ENCODE data around the gene CNTNAP2. TPM values are rescaled to one million over a fixed set of nuclear protein-coding genes. Genes with fewer than 3 reads are reported as not detected.
"Not testable (repeated sequence)": the region's sequence is repeated elsewhere in the genome, so short reads cannot be mapped to it uniquely, and the experiment has no call there.

CNTNAP2 gene
- total RNA-seq, 6 experiments from 2014 or later: 0.07 to 0.13 (median 0.12) TPM; not detected in 3

DNA sequence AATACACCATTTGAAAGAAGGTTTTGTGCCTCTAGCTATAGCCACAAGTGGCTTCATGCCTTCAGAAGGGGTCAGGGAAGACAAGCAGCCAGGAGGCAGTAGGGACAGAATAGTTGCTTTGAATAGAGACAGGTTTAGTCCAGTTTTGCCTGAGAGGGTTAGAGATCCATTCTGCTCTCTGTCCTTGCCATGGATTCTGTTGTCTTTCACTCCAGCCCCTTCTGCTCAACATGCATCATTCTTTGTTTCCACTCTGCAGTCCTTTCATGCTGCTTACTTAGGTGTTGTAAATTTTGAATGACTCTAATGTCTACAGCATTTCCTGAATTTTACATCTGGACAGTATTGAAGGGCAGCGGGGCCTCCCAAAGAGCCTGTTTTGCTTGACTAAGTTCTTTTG lies 60.3 kb downstream of the CNTNAP2 start:
- TF ChIP-seq, protein P1, sequence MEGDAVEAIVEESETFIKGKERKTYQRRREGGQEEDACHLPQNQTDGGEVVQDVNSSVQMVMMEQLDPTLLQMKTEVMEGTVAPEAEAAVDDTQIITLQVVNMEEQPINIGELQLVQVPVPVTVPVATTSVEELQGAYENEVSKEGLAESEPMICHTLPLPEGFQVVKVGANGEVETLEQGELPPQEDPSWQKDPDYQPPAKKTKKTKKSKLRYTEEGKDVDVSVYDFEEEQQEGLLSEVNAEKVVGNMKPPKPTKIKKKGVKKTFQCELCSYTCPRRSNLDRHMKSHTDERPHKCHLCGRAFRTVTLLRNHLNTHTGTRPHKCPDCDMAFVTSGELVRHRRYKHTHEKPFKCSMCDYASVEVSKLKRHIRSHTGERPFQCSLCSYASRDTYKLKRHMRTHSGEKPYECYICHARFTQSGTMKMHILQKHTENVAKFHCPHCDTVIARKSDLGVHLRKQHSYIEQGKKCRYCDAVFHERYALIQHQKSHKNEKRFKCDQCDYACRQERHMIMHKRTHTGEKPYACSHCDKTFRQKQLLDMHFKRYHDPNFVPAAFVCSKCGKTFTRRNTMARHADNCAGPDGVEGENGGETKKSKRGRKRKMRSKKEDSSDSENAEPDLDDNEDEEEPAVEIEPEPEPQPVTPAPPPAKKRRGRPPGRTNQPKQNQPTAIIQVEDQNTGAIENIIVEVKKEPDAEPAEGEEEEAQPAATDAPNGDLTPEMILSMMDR (IDR thresholded peaks at IDR 0.05): no peak

DNA sequence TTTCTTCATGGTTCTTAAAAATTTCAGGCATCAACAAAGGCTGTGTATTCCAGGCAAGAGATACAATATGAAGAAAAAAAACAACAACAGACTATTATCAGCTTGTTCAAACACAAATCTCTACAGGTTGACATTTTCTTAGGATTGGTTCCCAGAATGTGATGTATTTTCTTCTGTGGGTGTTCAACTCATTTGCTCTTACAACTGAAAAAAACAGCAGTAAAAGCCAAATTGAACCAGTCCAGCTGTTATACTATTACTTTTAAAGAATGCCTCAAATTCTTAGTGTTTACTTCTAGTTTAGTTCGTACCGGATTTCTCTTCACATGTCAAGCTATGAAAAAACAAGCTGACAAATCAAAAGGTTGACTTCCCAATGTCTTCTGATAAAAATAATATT lies 60.7 kb downstream of the CNTNAP2 start:
- Mint-ChIP-seq H3K4me1 (ENCODE audit: low read depth) (no peaks in the 10 kb centered on the region), H3K27ac (no peak overlapping the region), H3K4me3 (no peak overlapping the region), H3K9me3 (peaks cover 35% of the 10 kb centered on the region), H3K27me3 (ENCODE audit: insufficient read depth) (no peaks in the 10 kb centered on the region), H3K36me3 (ENCODE audit: low read depth) (no peaks in the 10 kb centered on the region)
- TF ChIP-seq, protein P1 (IDR thresholded peaks at IDR 0.05): no peak
- DNase-seq: no peak

More for the DNA sequence above, 60.3 kb downstream of the CNTNAP2 start:
- Mint-ChIP-seq H3K27ac (no peak overlapping the region), H3K27me3 (ENCODE audit: insufficient read depth) (no peaks in the 10 kb centered on the region), H3K36me3 (ENCODE audit: low read depth) (no peaks in the 10 kb centered on the region), H3K4me3 (no peak overlapping the region), H3K4me1 (ENCODE audit: low read depth) (no peaks in the 10 kb centered on the region), H3K9me3 (peaks cover 37% of the 10 kb centered on the region)
- no peak for DNase-seq

DNA sequence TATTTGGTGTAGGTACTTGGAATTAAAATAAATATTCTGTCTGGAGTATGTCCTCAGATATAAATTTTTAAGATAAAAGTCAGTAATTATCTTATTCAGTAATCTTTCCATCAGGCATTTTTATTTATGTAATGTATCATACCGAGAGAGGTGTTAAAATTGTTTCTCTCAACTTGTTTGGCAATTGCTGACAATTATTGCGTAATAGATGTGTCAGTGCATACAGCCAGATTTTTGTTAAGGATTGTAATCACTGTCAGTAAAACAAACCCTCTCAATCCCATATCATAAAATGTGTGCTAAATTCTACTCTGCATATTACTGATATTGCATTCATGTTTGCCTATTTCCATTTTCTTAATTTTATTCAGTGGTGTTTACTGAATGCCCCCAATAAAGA lies 69.2 kb downstream of the CNTNAP2 start:
- Mint-ChIP-seq H3K4me3 (no peak overlapping the region), H3K27me3 (ENCODE audit: insufficient read depth) (no peaks in the 10 kb centered on the region), H3K27ac (no peak overlapping the region), H3K4me1 (ENCODE audit: low read depth) (no peaks in the 10 kb centered on the region), H3K9me3 (peaks cover 36% of the 10 kb centered on the region), H3K36me3 (ENCODE audit: low read depth) (no peaks in the 10 kb centered on the region)
- no peak for DNase-seq
- TF ChIP-seq, protein P1 (IDR thresholded peaks at IDR 0.05): no peak

DNA sequence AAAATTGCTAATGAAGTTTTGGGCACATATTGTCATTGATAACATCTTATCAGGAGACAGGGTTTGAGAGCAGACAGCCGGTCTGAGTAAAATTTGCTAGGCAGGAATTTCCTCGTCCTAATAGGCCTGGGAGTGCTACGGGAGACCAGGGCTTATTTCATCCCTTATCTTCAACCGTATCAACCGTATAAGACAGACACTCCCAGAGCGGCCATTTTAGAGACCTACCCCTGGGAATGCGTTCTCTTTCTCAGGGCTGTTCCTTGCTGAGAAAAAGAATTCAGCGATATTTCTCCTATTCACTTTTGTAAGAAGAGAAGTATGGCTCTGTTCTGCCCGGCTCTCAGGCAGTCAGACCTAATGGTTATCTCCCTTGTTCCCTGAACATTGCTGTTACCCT lies 74.8 kb downstream of the CNTNAP2 start:
- not testable (repeated sequence) for H3K4me3 Mint-ChIP-seq; H3K27me3 Mint-ChIP-seq (ENCODE audit: insufficient read depth)

DNA sequence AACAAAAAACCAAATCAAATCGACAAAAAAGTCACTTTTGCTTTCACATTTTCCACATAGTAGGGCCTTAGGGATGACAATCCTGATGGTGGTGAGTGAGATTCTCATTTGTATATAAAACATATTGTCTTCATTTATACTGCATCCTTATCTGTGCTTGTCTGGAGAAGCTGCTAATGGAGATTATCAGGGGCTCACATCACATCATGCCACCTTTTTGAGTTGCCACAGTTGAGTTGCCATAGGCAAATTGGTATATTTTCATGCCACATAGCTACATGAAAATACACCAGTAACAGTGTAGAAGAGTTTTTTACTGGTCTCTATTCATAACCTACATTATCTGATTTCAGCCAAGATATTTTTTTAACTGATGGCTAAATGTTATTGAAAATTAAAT lies 85.3 kb downstream of the CNTNAP2 start:
- TF ChIP-seq, protein P1 (IDR thresholded peaks at IDR 0.05): no peak
- H3K27ac Mint-ChIP-seq: no peak overlapping the region
- peaks cover 33% of the 10 kb centered on the region for H3K9me3 Mint-ChIP-seq
- no peak overlapping the region for H3K4me3 Mint-ChIP-seq
- DNase-seq: no peak
- peaks cover 1% of the 10 kb centered on the region; the same call in 1 of the 2 replicates for H3K27me3 Mint-ChIP-seq (ENCODE audit: insufficient read depth)
- no peaks in the 10 kb centered on the region for H3K4me1 Mint-ChIP-seq (ENCODE audit: low read depth)
- H3K36me3 Mint-ChIP-seq (ENCODE audit: low read depth): no peaks in the 10 kb centered on the region

More for the DNA sequence above, 74.8 kb downstream of the CNTNAP2 start:
- H3K9me3 Mint-ChIP-seq: peaks cover 51% of the 10 kb centered on the region
- not testable (repeated sequence) for H3K27ac Mint-ChIP-seq; DNase-seq; H3K4me1 Mint-ChIP-seq (ENCODE audit: low read depth); H3K36me3 Mint-ChIP-seq (ENCODE audit: low read depth)

DNA sequence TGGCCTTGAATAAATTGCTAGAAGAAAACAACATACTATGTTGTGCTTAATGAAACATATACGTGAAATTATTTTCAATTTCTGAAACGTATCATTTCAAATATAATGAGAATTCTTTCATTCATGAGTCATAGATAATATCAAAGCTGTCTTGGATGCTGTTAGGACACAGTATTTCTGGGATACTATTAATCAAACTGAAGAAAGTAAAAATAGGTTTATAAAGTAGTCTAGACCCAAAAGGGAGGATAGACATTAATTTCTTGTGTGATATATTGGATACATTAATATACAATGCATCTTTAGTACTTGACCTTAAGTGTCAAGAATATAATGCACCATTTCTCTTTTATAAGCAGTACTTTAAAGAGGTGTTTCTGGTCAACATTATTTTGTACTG lies 89.7 kb downstream of the CNTNAP2 start:
- no peak overlapping the region for H3K27ac Mint-ChIP-seq
- H3K4me1 Mint-ChIP-seq (ENCODE audit: low read depth): no peaks in the 10 kb centered on the region
- no peak for DNase-seq
- H3K27me3 Mint-ChIP-seq (ENCODE audit: insufficient read depth): peaks cover 1% of the 10 kb centered on the region; the same call in 1 of the 2 replicates
- no peak overlapping the region for H3K4me3 Mint-ChIP-seq
- H3K36me3 Mint-ChIP-seq (ENCODE audit: low read depth): no peaks in the 10 kb centered on the region
- peaks cover 19% of the 10 kb centered on the region for H3K9me3 Mint-ChIP-seq
- TF ChIP-seq, protein P1 (IDR thresholded peaks at IDR 0.05): no peak

Data from HFFc6 (cell line).